Cardiac muscle cell (in vitro differentiated cells and primary cell): ENCODE measurements around the gene SLC12A7. TPM values are rescaled to one million over a fixed set of nuclear protein-coding genes. Genes with fewer than 3 reads are reported as not detected.
A peak's percentile ranks its signal among the peaks of the same experiment; 100 is the strongest.

ENCODE experiments used
- DNase-seq, 2 donors: peaks; one replicate each; pipeline versions ENCODE4 v3.0.0 to v3.0.0-alpha.2; 2010 to 2017; ENCODE audit warnings: low read depth in 1 of 2, low spot score in 1 of 2
- H3K27ac ChIP-seq: fragments of 200-600 bp; sonication (generic); 2 replicates; pipeline ENCODE4 v1.5.1; 2016
- H3K27me3 ChIP-seq: fragments of 200-600 bp; sonication (generic); 2 replicates; pipeline ENCODE4 v1.6.0; 2016; ENCODE audit warnings: control low read depth
- H3K36me3 ChIP-seq: fragments of 200-600 bp; sonication (generic); 2 replicates; pipeline ENCODE4 v1.5.1; 2016; ENCODE audit warnings: control low read depth
- H3K4me1 ChIP-seq: fragments of 200-600 bp; sonication (generic); 2 replicates; pipeline ENCODE4 v1.8.1; 2017; ENCODE audit warnings: low read depth, mild to moderate bottlenecking, mixed run types
- H3K4me3 ChIP-seq: fragments of 200-600 bp; sonication (generic); 2 replicates; pipeline ENCODE4 v1.5.1; 2016; ENCODE audit warnings: mild to moderate bottlenecking
- H3K9me3 ChIP-seq: fragments of 200-600 bp; sonication (generic); 2 replicates; pipeline ENCODE4 v1.5.1; 2017; ENCODE audit warnings: low read depth, mild to moderate bottlenecking, control low read depth
- polyA plus RNA-seq: library from polyadenylated mRNA; unstranded; fragments of >200 nt; fragmentation: Nextera tagmentation; extraction: Ambion mirVana; gene quantifications from 2 replicates; pipeline ENCODE4 v1.2.1, GENCODE V29; 2016
- total RNA-seq: library from RNA; depleted of rRNA; stranded (reverse); fragments of >200 nt; gene quantifications from 2 replicates; pipeline ENCODE4 v1.2.3, GENCODE V29; 2016
- TF ChIP-seq, protein P1 (sequence below): IDR thresholded peaks from 2 replicates; pipeline ENCODE4 v1.5.1; 2012; ENCODE audit warnings: low read depth, mild to moderate bottlenecking, low read length

Gene SLC12A7
- total and polyA plus RNA-seq, 2 experiments from 2014 or later = 14.1 to 29.9 TPM

DNA sequence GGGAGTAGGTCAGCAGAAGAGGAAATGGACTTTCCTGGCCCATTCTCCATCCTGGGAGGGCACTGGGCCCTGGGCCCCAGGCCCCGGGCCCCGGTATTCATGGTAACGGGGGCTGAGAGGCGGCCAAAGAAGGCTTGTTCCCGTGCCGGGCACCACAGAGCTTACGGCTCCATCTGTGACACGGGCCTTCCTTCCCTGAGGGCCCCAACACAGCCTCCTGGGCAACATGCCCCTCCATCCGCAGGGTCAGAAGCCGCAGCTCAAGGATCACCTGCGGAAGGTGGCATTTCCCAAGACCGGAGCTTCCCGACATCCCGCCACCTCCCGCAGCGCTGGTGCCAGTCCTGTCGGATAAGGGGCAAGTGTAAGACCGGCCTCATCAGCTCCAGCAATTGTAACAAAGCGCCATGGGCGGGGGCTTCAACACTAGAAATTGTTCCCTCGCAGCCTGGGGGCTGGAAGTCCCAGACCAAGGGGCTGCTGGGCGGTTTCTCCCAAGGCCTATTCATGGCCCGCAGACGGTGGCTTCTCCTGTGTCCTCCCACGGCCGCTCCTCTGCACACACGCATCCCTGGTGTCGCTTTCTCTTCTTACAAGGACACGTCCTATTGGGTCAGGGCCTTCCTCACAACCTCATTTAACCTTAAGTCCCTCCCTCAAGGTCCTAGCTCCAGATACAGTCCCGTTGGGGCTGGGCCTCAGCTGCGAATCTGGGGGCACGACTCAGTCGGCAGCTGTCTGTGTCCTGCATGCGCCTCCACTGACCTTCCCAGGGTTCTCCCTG, 31.2 kb upstream of the SLC12A7 start:
- TF ChIP-seq, protein P1, sequence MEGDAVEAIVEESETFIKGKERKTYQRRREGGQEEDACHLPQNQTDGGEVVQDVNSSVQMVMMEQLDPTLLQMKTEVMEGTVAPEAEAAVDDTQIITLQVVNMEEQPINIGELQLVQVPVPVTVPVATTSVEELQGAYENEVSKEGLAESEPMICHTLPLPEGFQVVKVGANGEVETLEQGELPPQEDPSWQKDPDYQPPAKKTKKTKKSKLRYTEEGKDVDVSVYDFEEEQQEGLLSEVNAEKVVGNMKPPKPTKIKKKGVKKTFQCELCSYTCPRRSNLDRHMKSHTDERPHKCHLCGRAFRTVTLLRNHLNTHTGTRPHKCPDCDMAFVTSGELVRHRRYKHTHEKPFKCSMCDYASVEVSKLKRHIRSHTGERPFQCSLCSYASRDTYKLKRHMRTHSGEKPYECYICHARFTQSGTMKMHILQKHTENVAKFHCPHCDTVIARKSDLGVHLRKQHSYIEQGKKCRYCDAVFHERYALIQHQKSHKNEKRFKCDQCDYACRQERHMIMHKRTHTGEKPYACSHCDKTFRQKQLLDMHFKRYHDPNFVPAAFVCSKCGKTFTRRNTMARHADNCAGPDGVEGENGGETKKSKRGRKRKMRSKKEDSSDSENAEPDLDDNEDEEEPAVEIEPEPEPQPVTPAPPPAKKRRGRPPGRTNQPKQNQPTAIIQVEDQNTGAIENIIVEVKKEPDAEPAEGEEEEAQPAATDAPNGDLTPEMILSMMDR = no peak

DNA sequence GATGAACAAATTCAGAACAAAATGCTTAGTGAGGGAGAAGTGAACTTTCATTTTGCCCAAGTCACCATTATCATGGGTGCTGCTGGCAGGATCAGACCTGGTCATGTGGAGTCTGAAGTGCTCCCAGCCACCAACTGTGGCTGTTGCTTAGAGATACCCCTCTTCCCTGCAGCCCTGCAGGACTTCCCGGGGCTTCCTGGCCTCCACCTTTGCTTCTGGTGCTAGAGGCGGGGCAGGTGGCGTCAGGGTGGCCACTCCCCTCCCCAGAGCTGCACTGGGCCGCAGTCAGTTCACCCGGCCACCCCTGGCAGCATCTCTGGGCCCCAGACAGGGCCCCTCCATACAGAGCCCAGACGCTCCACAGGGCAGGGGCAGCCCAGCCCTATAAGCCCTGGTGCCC, 30.0 kb upstream of the SLC12A7 start:
- TF ChIP-seq, protein P1 = no peak
- Histone ChIP-seq H3K4me1 (no peaks in the 10 kb centered on the region), H3K27me3 (no peaks in the 10 kb centered on the region), H3K36me3 (no peaks in the 10 kb centered on the region), H3K27ac (no peak overlapping the region), H3K4me3 (no peak overlapping the region), H3K9me3 (no peaks in the 10 kb centered on the region)
- no peak for DNase-seq

More for the DNA sequence above, 31.2 kb upstream of the SLC12A7 start:
- H3K4me1 ChIP-seq = no peaks in the 10 kb centered on the region
- no peak for DNase-seq
- H3K27me3 ChIP-seq = no peaks in the 10 kb centered on the region
- H3K9me3 ChIP-seq = no peaks in the 10 kb centered on the region
- H3K27ac ChIP-seq = no peak overlapping the region
- H3K36me3 ChIP-seq = no peaks in the 10 kb centered on the region
- H3K4me3 ChIP-seq = no peak overlapping the region

DNA sequence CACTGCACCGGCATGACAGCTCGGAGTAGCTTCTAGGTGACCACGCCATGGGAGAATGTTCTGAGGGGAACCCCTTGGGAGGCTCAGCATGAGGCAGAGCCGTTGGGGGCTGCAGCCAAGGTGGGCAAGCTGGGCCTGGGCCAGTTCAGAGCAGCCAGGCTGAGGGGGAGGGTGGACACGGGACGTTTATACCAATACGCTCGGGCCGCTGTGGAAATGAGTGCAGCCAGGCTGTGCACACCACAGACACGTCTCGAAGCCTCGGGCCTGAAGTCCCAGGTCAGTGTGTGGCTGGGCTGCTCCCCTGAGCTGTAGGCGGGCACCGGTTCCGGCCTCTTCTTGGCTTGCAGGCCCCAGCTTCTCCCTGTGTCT, 28.9 kb upstream of the SLC12A7 start:
- Histone ChIP-seq H3K27me3 (no peaks in the 10 kb centered on the region), H3K4me1 (peaks cover under 1% of the 10 kb centered on the region)

DNA sequence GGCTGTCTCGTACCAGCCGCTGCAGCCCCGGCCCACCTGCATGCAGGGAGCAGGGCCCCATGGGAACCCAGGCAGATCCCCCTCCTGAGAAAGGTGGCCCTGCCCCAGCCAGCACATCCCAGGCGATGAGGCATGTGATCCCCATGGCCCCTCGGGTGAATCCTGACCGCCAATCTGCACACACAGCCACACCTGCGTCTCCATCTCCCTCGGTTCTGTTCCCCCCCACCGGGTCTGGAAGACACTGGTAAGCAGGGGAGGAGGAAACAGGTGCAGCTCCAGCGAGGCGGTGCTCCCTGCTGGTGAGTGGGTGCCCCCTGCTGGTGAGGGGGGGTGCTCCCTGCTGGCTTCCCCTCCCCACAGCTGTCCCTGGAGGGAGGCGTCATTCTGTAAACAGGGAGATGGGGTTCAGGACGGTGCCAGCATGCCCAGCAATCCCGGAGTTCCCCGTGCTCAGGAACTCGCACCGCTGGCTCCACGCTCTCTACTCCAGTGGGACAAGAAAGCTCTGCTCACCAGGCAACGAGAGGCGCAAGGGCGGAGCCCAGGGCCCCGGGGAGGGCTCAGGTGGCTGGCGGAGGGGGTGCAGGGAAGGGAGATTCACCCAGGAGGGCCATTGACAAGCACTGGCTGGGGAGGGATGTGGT, 28.4 kb upstream of the SLC12A7 start:
- peak; percentile 68 to 74 for DNase-seq
- Histone ChIP-seq H3K27ac (no peak overlapping the region), H3K4me3 (no peak overlapping the region), H3K4me1 (peaks cover 4% of the 10 kb centered on the region), H3K36me3 (no peaks in the 10 kb centered on the region), H3K27me3 (no peaks in the 10 kb centered on the region), H3K9me3 (no peaks in the 10 kb centered on the region)
- TF ChIP-seq, protein P1 = peak; percentile 86

More for the DNA sequence above, 28.9 kb upstream of the SLC12A7 start:
- Histone ChIP-seq H3K36me3 (no peaks in the 10 kb centered on the region), H3K27ac (no peak overlapping the region), H3K4me3 (no peak overlapping the region), H3K9me3 (no peaks in the 10 kb centered on the region)
- DNase-seq = no peak
- TF ChIP-seq, protein P1 = no peak

DNA sequence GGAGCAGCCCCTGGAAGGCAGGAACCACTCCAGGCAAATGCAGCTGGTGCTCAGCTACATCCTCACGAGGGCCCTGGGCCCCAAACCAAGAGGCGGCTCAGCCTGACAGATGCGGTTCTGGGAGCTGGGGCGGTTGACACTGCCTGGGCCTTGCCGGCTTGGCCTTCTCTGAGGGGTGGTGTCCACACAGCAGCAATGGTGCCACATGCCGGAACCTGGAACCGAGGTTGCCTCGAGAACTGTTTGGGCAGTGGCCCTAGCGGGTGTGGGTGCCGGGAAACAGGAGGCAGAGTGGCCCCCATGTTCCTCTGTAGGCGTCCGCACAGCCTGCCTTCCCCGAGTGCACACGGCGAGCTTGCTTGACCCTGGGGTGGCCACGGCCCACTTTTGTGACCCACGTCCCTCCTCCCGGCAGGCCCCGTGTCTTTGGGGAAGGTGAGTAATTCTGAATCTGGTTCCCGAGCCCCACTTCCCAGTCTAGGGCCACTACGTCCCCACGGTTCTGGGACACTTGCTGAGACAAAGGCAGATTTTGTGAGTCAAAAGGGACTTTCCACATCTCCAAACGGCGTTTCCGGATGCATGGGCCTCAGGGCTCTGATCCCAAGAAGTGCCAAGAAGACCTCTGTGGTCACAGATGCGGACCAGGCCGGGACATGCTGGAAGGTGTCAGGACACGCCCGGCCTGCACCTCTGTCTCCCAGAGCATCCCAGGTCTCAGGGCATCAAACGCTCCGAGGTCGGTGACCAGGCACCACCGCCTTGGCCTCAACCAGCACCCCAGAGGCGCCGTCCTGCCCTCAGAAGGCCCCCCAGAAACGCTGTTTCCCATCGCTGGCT, 27.7 kb upstream of the SLC12A7 start:
- TF ChIP-seq, protein P1 = no peak
- H3K36me3 ChIP-seq = no peaks in the 10 kb centered on the region
- H3K27me3 ChIP-seq = no peaks in the 10 kb centered on the region
- no peaks in the 10 kb centered on the region for H3K9me3 ChIP-seq
- H3K4me1 ChIP-seq = peaks cover 4% of the 10 kb centered on the region
- H3K4me3 ChIP-seq = no peak overlapping the region
- H3K27ac ChIP-seq = no peak overlapping the region
- no peak for DNase-seq
